Esophagus muscularis mucosa (tissue), 3 donors: ENCODE measurements around the gene AP4S1.

Source experiments
- POLR2A ChIP-seq: fragments of 450-650 bp; IDR thresholded peaks from one replicate; pipeline ENCODE4 v1.6.1; 2017; ENCODE audit warnings: antibody characterized with exemption, moderate library complexity, mild to moderate bottlenecking, low read depth
- POLR2AphosphoS5 ChIP-seq, 2 donors: sonication (generic); formaldehyde crosslinking; IDR thresholded peaks; one replicate each; pipeline ENCODE4 v1.6.1; 2017; ENCODE audit warnings: antibody characterized with exemption in 2 of 2
- TF ChIP-seq, protein P1 (sequence below), 3 experiments: fragments of 200-600 bp in 2 of 3; fragments of 450-650 bp in 1 of 3; sonication (generic) in 2 of 3; IDR thresholded peaks; one replicate each; pipeline ENCODE4 v1.5.1; 2017 to 2019; ENCODE audit warnings: antibody characterized with exemption in 3 of 3, mild to moderate bottlenecking in 2 of 3, moderate library complexity in 1 of 3

DNA sequence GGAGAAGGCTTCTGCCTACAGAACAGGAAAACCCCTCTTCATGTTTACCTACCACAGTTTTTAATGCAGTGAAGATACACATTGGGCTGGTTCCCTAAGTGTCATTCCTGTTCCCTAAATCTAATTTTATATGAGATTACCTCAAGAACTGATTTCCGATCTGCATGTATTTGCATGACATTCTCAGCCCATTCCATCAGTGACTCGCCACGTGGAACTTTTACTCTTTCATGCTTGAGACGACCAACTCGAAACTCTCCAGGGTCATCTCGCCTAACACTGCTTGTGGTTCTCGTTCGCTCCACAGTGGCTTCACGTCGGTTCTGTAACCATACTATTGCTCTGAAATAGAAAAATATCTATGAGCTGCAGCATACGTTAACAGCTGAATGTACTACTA is 83.8 kb downstream of the AP4S1 start:
- TF ChIP-seq, protein P1, sequence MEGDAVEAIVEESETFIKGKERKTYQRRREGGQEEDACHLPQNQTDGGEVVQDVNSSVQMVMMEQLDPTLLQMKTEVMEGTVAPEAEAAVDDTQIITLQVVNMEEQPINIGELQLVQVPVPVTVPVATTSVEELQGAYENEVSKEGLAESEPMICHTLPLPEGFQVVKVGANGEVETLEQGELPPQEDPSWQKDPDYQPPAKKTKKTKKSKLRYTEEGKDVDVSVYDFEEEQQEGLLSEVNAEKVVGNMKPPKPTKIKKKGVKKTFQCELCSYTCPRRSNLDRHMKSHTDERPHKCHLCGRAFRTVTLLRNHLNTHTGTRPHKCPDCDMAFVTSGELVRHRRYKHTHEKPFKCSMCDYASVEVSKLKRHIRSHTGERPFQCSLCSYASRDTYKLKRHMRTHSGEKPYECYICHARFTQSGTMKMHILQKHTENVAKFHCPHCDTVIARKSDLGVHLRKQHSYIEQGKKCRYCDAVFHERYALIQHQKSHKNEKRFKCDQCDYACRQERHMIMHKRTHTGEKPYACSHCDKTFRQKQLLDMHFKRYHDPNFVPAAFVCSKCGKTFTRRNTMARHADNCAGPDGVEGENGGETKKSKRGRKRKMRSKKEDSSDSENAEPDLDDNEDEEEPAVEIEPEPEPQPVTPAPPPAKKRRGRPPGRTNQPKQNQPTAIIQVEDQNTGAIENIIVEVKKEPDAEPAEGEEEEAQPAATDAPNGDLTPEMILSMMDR (IDR thresholded peaks at IDR 0.05): no peak
- no peak for TF ChIP-seq POLR2AphosphoS5 (IDR thresholded peaks at IDR 0.05)
- no peak for TF ChIP-seq POLR2A
